OCI-LY1 (cell line): ENCODE measurements around the gene MFRP.

Source experiments
- H2AFZ ChIP-seq: fragments of 200-600 bp; sonication (generic), shearing (Covaris generic); 2 replicates; pipeline ENCODE4 v1.6.0; 2014; ENCODE audit warnings: antibody characterized with exemption, mild to moderate bottlenecking, low read length
- H3F3A ChIP-seq: fragments of 200-600 bp; sonication (generic), shearing (Covaris generic); 2 replicates; pipeline ENCODE4 v1.6.0; 2014; ENCODE audit warnings: mild to moderate bottlenecking, antibody characterized with exemption, low read length, moderate library complexity; ENCODE audit not compliant: insufficient read depth
- H3K27ac ChIP-seq: fragments of 200-600 bp; sonication (generic); 2 replicates; pipeline ENCODE4 v1.5.1; 2014; ENCODE audit warnings: low read length, mixed run types, mild to moderate bottlenecking, low read depth; ENCODE audit not compliant: poor library complexity, severe bottlenecking
- H3K27me3 ChIP-seq: fragments of 200-600 bp; sonication (generic); 2 replicates; pipeline ENCODE4 v1.6.0; 2014; ENCODE audit warnings: antibody characterized with exemption, mild to moderate bottlenecking, low read length, moderate library complexity; ENCODE audit not compliant: insufficient read depth
- H3K36me3 ChIP-seq: fragments of 200-600 bp; sonication (generic); 2 replicates; pipeline ENCODE4 v1.6.1; 2014; ENCODE audit warnings: mild to moderate bottlenecking, antibody characterized with exemption, low read length, moderate library complexity, mixed read lengths; ENCODE audit not compliant: insufficient read depth
- H3K4me1 ChIP-seq: fragments of 200-600 bp; sonication (generic); 2 replicates; pipeline ENCODE4 v1.5.1; 2014; ENCODE audit warnings: mild to moderate bottlenecking, low read length, moderate library complexity; ENCODE audit not compliant: insufficient read depth, severe bottlenecking
- H3K4me2 ChIP-seq: fragments of 200-600 bp; sonication (generic), shearing (Covaris generic); 2 replicates; pipeline ENCODE4 v1.6.1; 2014; ENCODE audit warnings: low read length
- H3K4me3 ChIP-seq: fragments of 200-600 bp; sonication (generic); 2 replicates; pipeline ENCODE4 v1.5.1; 2014; ENCODE audit warnings: low read length, low read depth, mild to moderate bottlenecking, mixed read lengths; ENCODE audit not compliant: poor library complexity, severe bottlenecking
- H3K79me2 ChIP-seq: fragments of 200-600 bp; shearing (Covaris generic); 2 replicates; pipeline ENCODE4 v1.6.1; 2016; ENCODE audit warnings: mixed run types, low read length, mixed read lengths; ENCODE audit not compliant: insufficient read depth
- H3K9ac ChIP-seq: fragments of 200-600 bp; sonication (generic), shearing (Covaris generic); 2 replicates; pipeline ENCODE4 v1.6.1; 2014; ENCODE audit warnings: mild to moderate bottlenecking, low read length, mixed read lengths
- H3K9me2 ChIP-seq: fragments of 200-600 bp; sonication (generic), shearing (Covaris generic); 2 replicates; pipeline ENCODE4 v1.6.1; 2014; ENCODE audit warnings: low read depth, mild to moderate bottlenecking, low read length, mixed read lengths
- H3K9me3 ChIP-seq: fragments of 200-600 bp; shearing (Covaris generic); 2 replicates; pipeline ENCODE4 v1.6.1; 2014; ENCODE audit warnings: low read length, mixed read lengths
- H4K20me1 ChIP-seq: fragments of 200-600 bp; sonication (generic), shearing (Covaris generic); 2 replicates; pipeline ENCODE4 v1.6.0; 2016; ENCODE audit warnings: mild to moderate bottlenecking, low read length; ENCODE audit not compliant: insufficient read depth
- CTCF ChIP-seq: fragments of 200-600 bp; sonication (generic), shearing (Covaris generic); IDR thresholded peaks from 2 replicates; pipeline ENCODE4 v1.5.1; 2017; ENCODE audit warnings: mild to moderate bottlenecking, antibody characterized with exemption, low read length, moderate library complexity, mixed read lengths
- EZH2 ChIP-seq: fragments of 200-600 bp; sonication (generic), shearing (Covaris generic); IDR thresholded peaks from 2 replicates; pipeline ENCODE4 v1.8.0; 2017; ENCODE audit warnings: borderline replicate concordance, mixed run types, mild to moderate bottlenecking, antibody characterized with exemption, low read length, moderate library complexity, mixed read lengths

Gene MFRP

GRCh38 chr11:119376197-119376847, 29.8 kb upstream of the MFRP start:
- no peaks in the 10 kb centered on the region for H3K36me3 ChIP-seq
- H3K9me3 ChIP-seq = no peaks in the 10 kb centered on the region
- TF ChIP-seq EZH2 = no peak
- no peak for TF ChIP-seq CTCF
- H4K20me1 ChIP-seq = no peaks in the 10 kb centered on the region
- no peaks in the 10 kb centered on the region for H3K9me2 ChIP-seq
- H2AFZ ChIP-seq = no peak overlapping the region
- no peak overlapping the region for H3K4me3 ChIP-seq
- no peak overlapping the region for H3K9ac ChIP-seq
- H3K4me2 ChIP-seq = no peak overlapping the region
- peaks cover 20% of the 10 kb centered on the region for H3K4me1 ChIP-seq
- H3K79me2 ChIP-seq = no peaks in the 10 kb centered on the region
- no peaks in the 10 kb centered on the region for H3K27me3 ChIP-seq
- H3F3A ChIP-seq = no peaks in the 10 kb centered on the region
- H3K27ac ChIP-seq = no peak overlapping the region

GRCh38 chr11:119375337-119376196, 29.1 kb upstream of the MFRP start:
- H3K27ac ChIP-seq = no peak overlapping the region
- H3K79me2 ChIP-seq = no peaks in the 10 kb centered on the region
- TF ChIP-seq CTCF (no peak), EZH2 (no peak)
- peaks cover 20% of the 10 kb centered on the region for H3K4me1 ChIP-seq
- H3F3A ChIP-seq = no peaks in the 10 kb centered on the region
- H3K9ac ChIP-seq = no peak overlapping the region
- no peaks in the 10 kb centered on the region for H3K9me3 ChIP-seq
- H4K20me1 ChIP-seq = no peaks in the 10 kb centered on the region
- H3K36me3 ChIP-seq = no peaks in the 10 kb centered on the region
- no peaks in the 10 kb centered on the region for H3K27me3 ChIP-seq
- H3K4me3 ChIP-seq = no peak overlapping the region
- H3K9me2 ChIP-seq = no peaks in the 10 kb centered on the region
- no peak overlapping the region for H3K4me2 ChIP-seq
- no peak overlapping the region for H2AFZ ChIP-seq

GRCh38 chr11:119374632-119375336, 28.3 kb upstream of the MFRP start:
- Histone ChIP-seq H3F3A (no peaks in the 10 kb centered on the region), H3K36me3 (no peaks in the 10 kb centered on the region), H3K9me2 (no peaks in the 10 kb centered on the region), H3K79me2 (no peaks in the 10 kb centered on the region), H3K4me3 (no peak overlapping the region), H3K4me1 (peaks cover 28% of the 10 kb centered on the region), H3K9ac (no peak overlapping the region), H2AFZ (no peak overlapping the region), H3K4me2 (no peak overlapping the region), H3K9me3 (no peaks in the 10 kb centered on the region), H3K27ac (no peak overlapping the region), H4K20me1 (no peaks in the 10 kb centered on the region), H3K27me3 (no peaks in the 10 kb centered on the region)
- TF ChIP-seq EZH2 = no peak
- no peak for TF ChIP-seq CTCF
